Measurements from ENCODE around the gene TREM1.

The TREM1 gene

DNA sequence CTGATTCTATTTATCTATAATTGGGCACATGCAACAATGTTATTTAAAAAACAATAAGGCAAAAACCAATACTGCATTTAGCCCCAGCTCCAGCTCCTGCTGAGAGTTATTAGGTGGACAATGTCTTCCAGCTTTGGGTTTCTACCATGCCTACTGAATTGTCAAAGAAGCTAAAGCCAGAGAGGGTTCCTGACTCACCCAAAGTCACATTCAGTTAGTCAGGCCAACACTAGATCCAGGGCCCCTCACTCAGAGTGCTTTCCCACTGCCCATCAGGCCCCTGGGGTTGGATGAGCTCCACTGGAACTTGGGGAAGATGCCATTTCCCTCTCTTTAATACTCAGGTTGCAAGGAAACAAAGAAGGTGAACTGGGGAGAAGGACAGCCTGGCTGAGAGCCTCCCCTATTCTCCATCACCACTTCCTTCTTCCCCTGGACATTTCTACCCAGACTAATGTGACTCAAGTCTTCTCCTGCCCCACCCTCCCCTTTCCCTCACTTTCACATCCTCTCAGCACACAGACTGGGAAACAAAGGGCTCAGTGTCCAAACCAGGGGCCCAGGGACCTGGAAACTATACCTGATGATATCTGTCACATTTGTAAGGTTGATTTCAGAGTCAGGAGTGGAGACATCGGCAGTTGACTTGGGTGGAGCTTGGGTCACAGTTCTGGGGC lies 6.0 kb downstream of the TREM1 start:
- no peak for DNase-seq
- no peaks in the 10 kb centered on the region for H3K4me1 ChIP-seq
- no peaks in the 10 kb centered on the region for H3K9me3 ChIP-seq
- TF ChIP-seq, protein P1, sequence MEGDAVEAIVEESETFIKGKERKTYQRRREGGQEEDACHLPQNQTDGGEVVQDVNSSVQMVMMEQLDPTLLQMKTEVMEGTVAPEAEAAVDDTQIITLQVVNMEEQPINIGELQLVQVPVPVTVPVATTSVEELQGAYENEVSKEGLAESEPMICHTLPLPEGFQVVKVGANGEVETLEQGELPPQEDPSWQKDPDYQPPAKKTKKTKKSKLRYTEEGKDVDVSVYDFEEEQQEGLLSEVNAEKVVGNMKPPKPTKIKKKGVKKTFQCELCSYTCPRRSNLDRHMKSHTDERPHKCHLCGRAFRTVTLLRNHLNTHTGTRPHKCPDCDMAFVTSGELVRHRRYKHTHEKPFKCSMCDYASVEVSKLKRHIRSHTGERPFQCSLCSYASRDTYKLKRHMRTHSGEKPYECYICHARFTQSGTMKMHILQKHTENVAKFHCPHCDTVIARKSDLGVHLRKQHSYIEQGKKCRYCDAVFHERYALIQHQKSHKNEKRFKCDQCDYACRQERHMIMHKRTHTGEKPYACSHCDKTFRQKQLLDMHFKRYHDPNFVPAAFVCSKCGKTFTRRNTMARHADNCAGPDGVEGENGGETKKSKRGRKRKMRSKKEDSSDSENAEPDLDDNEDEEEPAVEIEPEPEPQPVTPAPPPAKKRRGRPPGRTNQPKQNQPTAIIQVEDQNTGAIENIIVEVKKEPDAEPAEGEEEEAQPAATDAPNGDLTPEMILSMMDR (IDR thresholded peaks at IDR 0.05): no peak
- peaks cover 0 to 22% of the 10 kb centered on the region in 2 donors for H3K27me3 ChIP-seq
- no peaks in the 10 kb centered on the region for H3K36me3 ChIP-seq
- intact Hi-C loops (cut with DNase I; ENCODE audit: low total_unique reads): no loop called here
- no peak overlapping the region for H3K27ac ChIP-seq
- H3K4me3 ChIP-seq: no peak overlapping the region

DNA sequence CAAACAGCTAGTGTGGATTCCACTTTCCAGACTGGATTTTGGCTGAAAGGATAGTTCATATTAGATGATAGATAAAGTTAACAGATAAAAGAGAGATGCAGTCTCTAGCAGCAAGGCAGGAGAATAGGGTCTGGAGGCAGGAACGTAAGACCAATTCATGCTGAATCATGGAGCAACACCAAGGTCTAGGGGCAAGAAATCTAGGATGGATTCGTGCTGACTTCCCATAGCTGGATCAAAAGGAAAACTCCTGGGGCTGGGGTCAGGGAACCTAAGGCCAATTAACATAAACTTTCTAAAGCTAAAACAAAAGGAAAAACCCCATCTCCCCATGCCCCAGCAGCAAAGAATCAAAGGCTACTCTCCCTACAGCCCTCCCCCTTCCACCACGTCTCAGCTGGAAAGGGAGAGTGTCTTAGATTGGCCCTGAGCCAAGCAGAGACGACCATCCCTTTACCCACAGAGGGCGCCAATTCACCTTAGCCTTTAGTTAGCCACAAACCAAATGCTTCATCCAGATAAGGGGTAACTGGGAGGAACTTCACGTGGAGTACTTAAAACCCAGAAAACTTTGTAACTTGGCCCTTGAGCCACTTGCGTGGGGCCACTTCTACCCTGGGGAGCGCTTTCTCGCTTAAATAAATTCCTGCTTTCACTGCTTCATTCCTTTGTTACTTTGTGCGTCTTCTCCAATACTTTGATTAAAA lies 7.6 kb downstream of the TREM1 start:
- Histone ChIP-seq H3K36me3 (no peaks in the 10 kb centered on the region), H3K27ac (no peak overlapping the region), H3K4me1 (no peaks in the 10 kb centered on the region), H3K9me3 (no peaks in the 10 kb centered on the region), H3K4me3 (no peak overlapping the region), H3K27me3 (peaks cover 0 to 19% of the 10 kb centered on the region in 2 donors)
- TF ChIP-seq, protein P1 (IDR thresholded peaks at IDR 0.05): peak in 1 of 2 experiments; percentile 14
- intact Hi-C loops (cut with DNase I; ENCODE audit: low total_unique reads): no loop called here
- DNase-seq: peak in 1 of 2 donors; percentile 39

DNA sequence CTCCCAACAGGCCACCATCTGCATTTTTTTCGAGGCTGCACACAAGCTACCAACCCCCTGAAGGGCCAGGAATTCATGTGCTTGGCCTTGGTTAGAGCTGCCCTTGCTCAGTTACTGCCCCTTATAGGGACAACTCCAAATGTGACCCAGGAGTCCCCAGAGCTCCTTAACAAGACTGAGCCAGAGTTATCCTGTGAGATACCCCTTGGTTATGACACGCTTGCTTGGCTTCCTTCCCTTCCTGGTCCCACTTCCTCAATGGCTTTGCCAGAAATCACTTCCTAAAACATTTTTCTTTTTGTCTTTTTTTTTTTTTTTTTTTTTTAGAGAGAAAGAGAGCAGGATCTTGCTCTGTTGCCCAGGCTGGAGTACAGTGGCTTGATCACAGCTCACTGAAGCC lies 8.9 kb downstream of the TREM1 start:
- Histone ChIP-seq H3K4me1 (no peaks in the 10 kb centered on the region), H3K27me3 (peaks cover 0 to 21% of the 10 kb centered on the region in 2 donors), H3K9me3 (no peaks in the 10 kb centered on the region), H3K27ac (no peak overlapping the region), H3K36me3 (no peaks in the 10 kb centered on the region), H3K4me3 (no peak overlapping the region)
- TF ChIP-seq, protein P1 (IDR thresholded peaks at IDR 0.05): no peak
- no peak for DNase-seq
- intact Hi-C loops (cut with DNase I; ENCODE audit: low total_unique reads): no loop called here

DNA sequence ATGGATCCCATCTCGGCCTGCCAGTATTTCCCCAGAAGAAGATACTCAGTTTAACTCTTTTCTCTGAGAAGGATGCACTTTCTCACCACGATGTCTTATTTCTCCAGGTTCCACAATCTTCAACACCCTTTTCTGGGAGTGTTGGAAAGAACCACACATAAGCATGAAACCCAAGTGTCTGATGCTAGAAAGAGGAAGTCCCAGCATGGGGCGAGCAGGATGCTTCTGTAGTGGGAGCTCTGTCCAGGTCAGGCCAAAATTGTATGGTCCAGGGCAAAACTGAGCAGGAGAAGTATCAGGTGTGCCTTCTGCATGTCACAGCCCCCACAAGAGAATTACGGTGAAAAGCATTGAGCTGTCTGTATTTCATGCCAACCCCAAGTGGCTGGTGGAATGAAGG lies 11.0 kb downstream of the TREM1 start:
- Histone ChIP-seq H3K27me3 (peaks cover 0 to 19% of the 10 kb centered on the region in 2 donors), H3K4me3 (no peak overlapping the region), H3K27ac (no peak overlapping the region), H3K9me3 (no peaks in the 10 kb centered on the region), H3K36me3 (no peaks in the 10 kb centered on the region), H3K4me1 (no peaks in the 10 kb centered on the region)
- TF ChIP-seq, protein P1 (IDR thresholded peaks at IDR 0.05): no peak
- intact Hi-C loops (cut with DNase I; ENCODE audit: low total_unique reads): no loop called here
- no peak for DNase-seq

DNA sequence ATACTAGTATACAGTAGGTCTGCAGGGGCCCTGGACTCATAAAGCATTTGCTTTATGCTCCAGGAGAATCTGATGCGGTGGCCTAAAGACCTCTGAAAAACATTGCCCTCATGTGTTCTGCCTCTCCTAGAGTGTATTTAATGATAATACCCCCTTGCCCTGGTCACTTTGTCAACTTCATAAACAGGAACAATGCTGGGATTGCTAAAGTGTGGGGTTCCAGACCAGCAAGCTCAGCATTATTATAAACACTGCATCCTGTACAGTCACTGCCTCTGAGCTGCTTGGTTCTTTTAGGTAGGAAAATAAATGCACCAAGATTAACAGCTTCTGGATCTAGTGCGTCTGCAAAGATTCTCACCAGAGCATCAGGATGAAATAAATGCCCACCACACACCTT lies 12.2 kb downstream of the TREM1 start:
- Histone ChIP-seq H3K27me3 (peaks cover 0 to 19% of the 10 kb centered on the region in 2 donors), H3K4me3 (no peak overlapping the region), H3K9me3 (no peaks in the 10 kb centered on the region), H3K36me3 (no peaks in the 10 kb centered on the region), H3K4me1 (no peaks in the 10 kb centered on the region), H3K27ac (no peak overlapping the region)
- intact Hi-C loops (cut with DNase I; ENCODE audit: low total_unique reads): no loop called here
- DNase-seq: no peak
- TF ChIP-seq, protein P1 (IDR thresholded peaks at IDR 0.05): no peak

Data from tibial artery (tissue), 4 donors.